PFSK-1 (cell line): ENCODE measurements around the gene GTF2F2.

Experiments used
- FOXP2 ChIP-seq: optimal IDR thresholded peaks from 2 replicates; pipeline ENCODE3; 2011; ENCODE audit warnings: borderline replicate concordance, control low read depth, inconsistent platforms; ENCODE audit not compliant: insufficient read depth; ENCODE audit errors: extremely low read length, extremely low read depth
- POLR2AphosphoS5 ChIP-seq: IDR thresholded peaks from 2 replicates; pipeline ENCODE4 v1.6.1; 2012; ENCODE audit warnings: low read depth, mild to moderate bottlenecking, control low read depth, low read length, moderate library complexity
- REST ChIP-seq, 2 experiments: IDR thresholded peaks; 2 replicates each; pipeline versions ENCODE4 v1.6.1 to v1.8.0; 2011 to 2012; ENCODE audit warnings: low read depth in 2 of 2, low read length in 2 of 2, control low read depth in 1 of 2, inconsistent platforms in 1 of 2, mild to moderate bottlenecking in 1 of 2, moderate library complexity in 1 of 2; ENCODE audit not compliant: insufficient read depth in 1 of 2
- SIN3A ChIP-seq: IDR thresholded peaks from 2 replicates; pipeline ENCODE4 v1.6.1; 2012; ENCODE audit warnings: mild to moderate bottlenecking, low read length, moderate library complexity, borderline replicate concordance; ENCODE audit not compliant: insufficient read depth
- TAF1 ChIP-seq: IDR thresholded peaks from 2 replicates; pipeline ENCODE4 v1.6.1; 2012; ENCODE audit warnings: low read length, control low read depth, borderline replicate concordance; ENCODE audit not compliant: insufficient read depth

GTF2F2 gene

GRCh38 chr13:45082964-45083363 lies 37.3 kb upstream of the GTF2F2 start:
- TF ChIP-seq FOXP2 = no peak
- TF ChIP-seq REST (IDR thresholded peaks at IDR 0.05; ENCODE audit: insufficient read depth in 1 of 2, low read depth in 2 of 2, low read length in 2 of 2) = no peak
- TF ChIP-seq POLR2AphosphoS5 = no peak
- no peak for TF ChIP-seq TAF1
- no peak for TF ChIP-seq SIN3A

- no peak for TF ChIP-seq REST (IDR thresholded peaks at IDR 0.05; ENCODE audit: insufficient read depth in 1 of 2, low read depth in 2 of 2, low read length in 2 of 2)
- TF ChIP-seq SIN3A = no peak
- no peak for TF ChIP-seq FOXP2
- TF ChIP-seq TAF1 = no peak
- TF ChIP-seq POLR2AphosphoS5 = no peak
Observed at GRCh38 chr13:45084515-45084914, 35.8 kb upstream of the GTF2F2 start.

- TF ChIP-seq TAF1 (no peak), FOXP2 (no peak), POLR2AphosphoS5 (no peak), SIN3A (no peak), REST (IDR thresholded peaks at IDR 0.05; ENCODE audit: insufficient read depth in 1 of 2, low read depth in 2 of 2, low read length in 2 of 2) (no peak)
Observed at GRCh38 chr13:45086484-45086883, 33.8 kb upstream of the GTF2F2 start.

GRCh38 chr13:45092663-45093062 lies 27.6 kb upstream of the GTF2F2 start:
- TF ChIP-seq POLR2AphosphoS5 (no peak), REST (IDR thresholded peaks at IDR 0.05; ENCODE audit: insufficient read depth in 1 of 2, low read depth in 2 of 2, low read length in 2 of 2) (no peak), FOXP2 (no peak), TAF1 (no peak), SIN3A (no peak)

- TF ChIP-seq FOXP2 (no peak), REST (IDR thresholded peaks at IDR 0.05; ENCODE audit: insufficient read depth in 1 of 2, low read depth in 2 of 2, low read length in 2 of 2) (no peak), TAF1 (no peak), POLR2AphosphoS5 (no peak), SIN3A (no peak)
Observed at GRCh38 chr13:45100573-45101262, 19.6 kb upstream of the GTF2F2 start.
